ENCODE data around the gene ERCC3.

ERCC3 gene

DNA sequence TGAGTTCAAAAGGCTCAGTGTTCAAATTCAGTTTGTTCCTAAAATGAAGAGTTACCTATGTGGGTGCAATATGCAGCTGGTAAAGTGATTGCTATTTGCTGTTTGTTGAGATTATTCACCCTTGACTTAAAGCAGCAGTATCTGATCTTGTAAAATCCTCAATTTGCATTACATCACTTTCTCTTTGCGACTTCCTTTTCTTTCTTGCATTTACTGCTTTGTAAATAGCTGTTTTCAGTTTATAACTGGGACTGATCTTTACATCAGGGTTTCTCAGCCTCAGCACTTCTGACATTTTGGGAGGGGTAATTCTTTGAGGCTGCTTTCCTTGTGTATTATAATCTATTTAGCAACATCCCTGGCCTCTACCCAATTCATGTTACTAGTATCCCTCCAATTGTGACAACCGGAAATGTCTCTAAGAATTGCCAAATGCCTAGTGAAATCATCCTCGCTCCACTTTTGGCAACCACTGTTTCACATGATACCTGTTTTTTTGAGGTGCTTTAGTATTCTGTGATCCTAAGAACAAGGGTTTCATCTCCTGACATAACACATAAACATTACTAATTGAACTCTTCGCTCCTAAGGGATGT is 12.1 kb upstream of the ERCC3 start:
- Histone ChIP-seq H3K4me2 (ENCODE audit: insufficient read depth, low read length) (no peak overlapping the region), H3K9me3 (ENCODE audit: insufficient read depth, low read length, severe bottlenecking) (no peaks in the 10 kb centered on the region), H3K27me3 (ENCODE audit: insufficient read depth, low read length, poor library complexity) (no peaks in the 10 kb centered on the region), H4K20me1 (ENCODE audit: insufficient read depth, low read length) (no peaks in the 10 kb centered on the region), H2AFZ (ENCODE audit: low read depth, low read length) (no peak overlapping the region), H3K4me3 (ENCODE audit: low read depth in 1 of 2, low read length in 2 of 2) (no peak overlapping the region), H3K36me3 (ENCODE audit: insufficient read depth, low read length) (peaks cover 60% of the 10 kb centered on the region), H3K4me1 (ENCODE audit: insufficient read depth, low read length) (no peaks in the 10 kb centered on the region), H3K27ac (ENCODE audit: low read length) (no peak overlapping the region), H3K9ac (ENCODE audit: low read depth, low read length) (no peak overlapping the region), H3K79me2 (ENCODE audit: insufficient read depth, low read length) (no peaks in the 10 kb centered on the region)
- DNase-seq (no peak), ATAC-seq (ENCODE audit: insufficient read depth, low read depth) (no peak)
- TF ChIP-seq, protein P1, sequence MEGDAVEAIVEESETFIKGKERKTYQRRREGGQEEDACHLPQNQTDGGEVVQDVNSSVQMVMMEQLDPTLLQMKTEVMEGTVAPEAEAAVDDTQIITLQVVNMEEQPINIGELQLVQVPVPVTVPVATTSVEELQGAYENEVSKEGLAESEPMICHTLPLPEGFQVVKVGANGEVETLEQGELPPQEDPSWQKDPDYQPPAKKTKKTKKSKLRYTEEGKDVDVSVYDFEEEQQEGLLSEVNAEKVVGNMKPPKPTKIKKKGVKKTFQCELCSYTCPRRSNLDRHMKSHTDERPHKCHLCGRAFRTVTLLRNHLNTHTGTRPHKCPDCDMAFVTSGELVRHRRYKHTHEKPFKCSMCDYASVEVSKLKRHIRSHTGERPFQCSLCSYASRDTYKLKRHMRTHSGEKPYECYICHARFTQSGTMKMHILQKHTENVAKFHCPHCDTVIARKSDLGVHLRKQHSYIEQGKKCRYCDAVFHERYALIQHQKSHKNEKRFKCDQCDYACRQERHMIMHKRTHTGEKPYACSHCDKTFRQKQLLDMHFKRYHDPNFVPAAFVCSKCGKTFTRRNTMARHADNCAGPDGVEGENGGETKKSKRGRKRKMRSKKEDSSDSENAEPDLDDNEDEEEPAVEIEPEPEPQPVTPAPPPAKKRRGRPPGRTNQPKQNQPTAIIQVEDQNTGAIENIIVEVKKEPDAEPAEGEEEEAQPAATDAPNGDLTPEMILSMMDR (IDR thresholded peaks at IDR 0.05; ENCODE audit: borderline replicate concordance, extremely low read depth, low read length, poor library complexity, severe bottlenecking) = no peak

DNA sequence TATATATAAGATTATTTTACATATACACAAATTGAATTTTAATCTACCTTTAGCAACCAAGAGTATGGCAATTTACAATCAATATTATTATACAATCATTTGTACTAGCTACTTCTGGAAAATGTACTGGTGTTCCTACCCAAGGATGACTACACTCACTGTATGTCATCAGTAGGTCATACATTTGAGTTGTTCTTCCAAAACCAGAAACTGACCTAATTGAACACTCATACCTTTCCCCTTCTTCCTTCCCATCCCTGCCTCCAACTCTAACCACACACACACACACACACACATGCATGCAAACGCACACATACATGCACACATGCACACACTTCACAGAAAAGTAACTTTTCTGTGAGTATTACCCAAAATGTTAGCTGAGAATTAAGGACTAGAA is 8.2 kb upstream of the ERCC3 start:
- no peaks in the 10 kb centered on the region for H3K79me2 ChIP-seq (ENCODE audit: insufficient read depth, low read length)
- no peak for TF ChIP-seq EZH2 (IDR thresholded peaks at IDR 0.05; ENCODE audit: borderline replicate concordance, low read depth, low read length, severe bottlenecking)
- TF ChIP-seq, protein P1 (IDR thresholded peaks at IDR 0.05; ENCODE audit: borderline replicate concordance, extremely low read depth, low read length, poor library complexity, severe bottlenecking) = no peak

DNA sequence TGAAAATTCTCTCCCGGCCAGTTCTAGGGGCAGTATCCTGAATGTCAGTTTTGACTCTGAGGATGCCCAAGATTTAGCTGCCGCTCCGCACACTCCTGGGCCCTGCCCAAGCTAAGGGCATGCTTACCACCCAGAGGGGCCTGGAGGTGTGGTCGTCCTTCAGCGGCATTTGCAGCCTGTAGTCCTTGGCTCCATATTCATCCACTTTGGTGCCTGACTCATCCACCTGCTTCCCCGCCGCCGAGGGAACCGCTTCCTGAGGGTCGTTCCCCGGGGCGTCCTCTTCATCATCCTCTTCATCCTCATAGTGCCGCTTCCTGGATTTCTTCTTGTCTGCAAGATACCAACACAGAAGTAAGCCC is 577 bp downstream of the ERCC3 start:
- Histone ChIP-seq H3K27me3 (ENCODE audit: insufficient read depth, low read length, poor library complexity) (no peaks in the 10 kb centered on the region), H3K4me1 (ENCODE audit: insufficient read depth, low read length) (peaks cover 25% of the 10 kb centered on the region), H3K4me2 (ENCODE audit: insufficient read depth, low read length) (peak overlapping the region; percentile 90), H3K9me3 (ENCODE audit: insufficient read depth, low read length, severe bottlenecking) (no peaks in the 10 kb centered on the region), H3K79me2 (ENCODE audit: insufficient read depth, low read length) (peaks cover 35% of the 10 kb centered on the region), H3K4me3 (ENCODE audit: low read depth in 1 of 2, low read length in 2 of 2) (peak overlapping the region; percentile 87 to 88), H4K20me1 (ENCODE audit: insufficient read depth, low read length) (no peaks in the 10 kb centered on the region), H3K9ac (ENCODE audit: low read depth, low read length) (peak overlapping the region; percentile 88), H3K27ac (ENCODE audit: low read length) (peak overlapping the region; percentile 85), H2AFZ (ENCODE audit: low read depth, low read length) (peak overlapping the region; percentile 88), H3K36me3 (ENCODE audit: insufficient read depth, low read length) (peaks cover 50% of the 10 kb centered on the region)
- ATAC-seq (ENCODE audit: insufficient read depth, low read depth) = peak; percentile 8; the same call in 2 of the 3 replicates
- no peak for TF ChIP-seq EZH2 (IDR thresholded peaks at IDR 0.05; ENCODE audit: borderline replicate concordance, low read depth, low read length, severe bottlenecking)
- peak; percentile 30 for DNase-seq

More for the DNA sequence above, 8.2 kb upstream of the ERCC3 start:
- H3K4me2 ChIP-seq (ENCODE audit: insufficient read depth, low read length) = no peak overlapping the region
- H3K4me1 ChIP-seq (ENCODE audit: insufficient read depth, low read length) = no peaks in the 10 kb centered on the region
- ATAC-seq (ENCODE audit: insufficient read depth, low read depth) = no peak
- no peak for DNase-seq
- H3K4me3 ChIP-seq (ENCODE audit: low read depth in 1 of 2, low read length in 2 of 2) = no peak overlapping the region
- H3K36me3 ChIP-seq (ENCODE audit: insufficient read depth, low read length) = peaks cover 30% of the 10 kb centered on the region
- H3K27me3 ChIP-seq (ENCODE audit: insufficient read depth, low read length, poor library complexity) = no peaks in the 10 kb centered on the region
- H2AFZ ChIP-seq (ENCODE audit: low read depth, low read length) = no peak overlapping the region
- no peak overlapping the region for H3K9ac ChIP-seq (ENCODE audit: low read depth, low read length)
- no peaks in the 10 kb centered on the region for H4K20me1 ChIP-seq (ENCODE audit: insufficient read depth, low read length)
- H3K9me3 ChIP-seq (ENCODE audit: insufficient read depth, low read length, severe bottlenecking) = no peaks in the 10 kb centered on the region
- no peak overlapping the region for H3K27ac ChIP-seq (ENCODE audit: low read length)

DNA sequence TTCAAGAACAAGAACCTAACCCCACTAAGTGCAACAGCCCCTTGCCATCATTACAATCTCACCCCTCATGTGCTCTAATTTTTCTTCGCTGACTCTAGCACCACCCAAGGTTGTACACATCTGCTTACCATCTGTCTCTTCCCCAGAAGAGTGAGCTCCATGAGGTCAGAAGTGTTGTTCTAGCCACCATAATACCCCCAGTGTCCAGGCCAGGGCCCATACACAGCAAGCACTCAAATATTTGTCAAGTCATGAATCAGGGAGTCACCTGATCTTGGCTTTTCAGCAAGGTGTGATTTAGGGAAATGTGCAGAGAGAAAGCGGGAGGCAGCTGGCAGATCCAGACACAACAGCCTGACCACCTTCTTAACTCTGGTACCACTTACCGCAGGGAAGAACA is 5.7 kb downstream of the ERCC3 start:
- DNase-seq = no peak

More for the DNA sequence above, 5.7 kb downstream of the ERCC3 start:
- H3K27ac ChIP-seq (ENCODE audit: low read length) = no peak overlapping the region
- peaks cover 13% of the 10 kb centered on the region for H3K4me1 ChIP-seq (ENCODE audit: insufficient read depth, low read length)
- no peak for TF ChIP-seq EZH2 (IDR thresholded peaks at IDR 0.05; ENCODE audit: borderline replicate concordance, low read depth, low read length, severe bottlenecking)
- TF ChIP-seq, protein P1 (IDR thresholded peaks at IDR 0.05; ENCODE audit: borderline replicate concordance, extremely low read depth, low read length, poor library complexity, severe bottlenecking) = no peak
- H3K79me2 ChIP-seq (ENCODE audit: insufficient read depth, low read length) = peaks cover 28% of the 10 kb centered on the region
- no peak overlapping the region for H3K9ac ChIP-seq (ENCODE audit: low read depth, low read length)
- no peak overlapping the region for H3K4me3 ChIP-seq (ENCODE audit: low read depth in 1 of 2, low read length in 2 of 2)
- H3K4me2 ChIP-seq (ENCODE audit: insufficient read depth, low read length) = no peak overlapping the region
- H3K9me3 ChIP-seq (ENCODE audit: insufficient read depth, low read length, severe bottlenecking) = no peaks in the 10 kb centered on the region
- no peaks in the 10 kb centered on the region for H3K27me3 ChIP-seq (ENCODE audit: insufficient read depth, low read length, poor library complexity)
- H4K20me1 ChIP-seq (ENCODE audit: insufficient read depth, low read length) = peaks cover 2% of the 10 kb centered on the region; the same call in 1 of the 2 replicates
- ATAC-seq (ENCODE audit: insufficient read depth, low read depth) = no peak
- peaks cover 98% of the 10 kb centered on the region for H3K36me3 ChIP-seq (ENCODE audit: insufficient read depth, low read length)
- H2AFZ ChIP-seq (ENCODE audit: low read depth, low read length) = no peak overlapping the region

Measured in DND-41 (cell line).